ENCODE data around the gene ANKS3. TPM values are rescaled to one million over a fixed set of nuclear protein-coding genes. Genes with fewer than 3 reads are reported as not detected.

ANKS3 gene
- total and polyA plus RNA-seq, 2 donors (not counting 1 experiment from before 2014, with no cell fraction given): 26.5 to 31.9 TPM

DNA sequence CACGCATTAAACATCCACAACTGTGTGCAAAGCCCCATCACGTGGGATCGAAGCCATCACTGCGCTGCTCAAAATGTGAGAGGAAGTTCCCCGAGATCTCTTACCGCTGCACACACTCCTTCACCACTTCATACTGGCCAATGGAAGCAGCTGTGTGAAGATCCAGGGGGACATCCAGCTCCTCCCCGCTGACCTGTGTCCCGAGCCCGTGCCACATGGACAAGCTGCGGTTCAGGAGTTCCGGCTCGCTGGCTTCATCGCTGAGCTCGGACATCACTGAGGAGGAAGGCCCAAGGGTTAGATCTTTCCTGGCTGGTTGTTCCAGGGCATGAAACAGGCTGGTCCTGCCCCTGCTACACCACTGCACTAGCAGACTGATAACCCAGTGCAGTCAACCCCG is 4.2 kb downstream of the ANKS3 start:
- ChIA-PET POLR2A (no interaction called here), CTCF (interaction anchor here (0.5 kb wide), 1 partner anchor 14 kb away, joined by 3 read pairs; no protein-coding TSS in a partner anchor)
- Histone ChIP-seq H3K27ac (ENCODE audit: low read length in 2 of 2) (no peak overlapping the region), H3K9ac (ENCODE audit: low read length) (no peak overlapping the region), H3K4me3 (ENCODE audit: control extremely low read depth in 1 of 5, extremely low read depth in 1 of 5, insufficient read depth in 1 of 5, low read depth in 2 of 5, low read length in 4 of 5) (no peak overlapping the region), H4K20me1 (ENCODE audit: control insufficient read depth, insufficient read depth, low read length, poor library complexity, severe bottlenecking) (no peaks in the 10 kb centered on the region), H3K27me3 (replicated peaks in 1 of 4; ENCODE audit: control extremely low read depth in 1 of 4, control insufficient read depth in 3 of 4, insufficient read depth in 4 of 4, low read length in 3 of 4) (no peaks in the 10 kb centered on the region), H2AFZ (ENCODE audit: insufficient read depth, low read depth, low read length, poor library complexity, severe bottlenecking) (no peak overlapping the region), H3K4me2 (replicated peaks; ENCODE audit: low read depth, low read length, poor library complexity, severe bottlenecking) (no peak overlapping the region), H3K36me3 (replicated peaks in 1 of 2; ENCODE audit: control extremely low read depth in 1 of 2, control insufficient read depth in 1 of 2, extremely low read depth in 1 of 2, insufficient read depth in 2 of 2, low read length in 1 of 2) (peaks cover 0 to 22% of the 10 kb centered on the region in 2 experiments), H3K9me3 (ENCODE audit: control extremely low read depth in 1 of 3, control insufficient read depth in 2 of 3, insufficient read depth in 1 of 3, low read length in 2 of 3) (no peaks in the 10 kb centered on the region), H3K79me2 (ENCODE audit: control insufficient read depth, insufficient read depth, low read length) (peaks cover 28% of the 10 kb centered on the region), H3K4me1 (ENCODE audit: control insufficient read depth in 2 of 2, insufficient read depth in 2 of 2, low read length in 2 of 2) (peaks cover 4 to 7% of the 10 kb centered on the region in 2 donors)
- TF ChIP-seq, protein P1, sequence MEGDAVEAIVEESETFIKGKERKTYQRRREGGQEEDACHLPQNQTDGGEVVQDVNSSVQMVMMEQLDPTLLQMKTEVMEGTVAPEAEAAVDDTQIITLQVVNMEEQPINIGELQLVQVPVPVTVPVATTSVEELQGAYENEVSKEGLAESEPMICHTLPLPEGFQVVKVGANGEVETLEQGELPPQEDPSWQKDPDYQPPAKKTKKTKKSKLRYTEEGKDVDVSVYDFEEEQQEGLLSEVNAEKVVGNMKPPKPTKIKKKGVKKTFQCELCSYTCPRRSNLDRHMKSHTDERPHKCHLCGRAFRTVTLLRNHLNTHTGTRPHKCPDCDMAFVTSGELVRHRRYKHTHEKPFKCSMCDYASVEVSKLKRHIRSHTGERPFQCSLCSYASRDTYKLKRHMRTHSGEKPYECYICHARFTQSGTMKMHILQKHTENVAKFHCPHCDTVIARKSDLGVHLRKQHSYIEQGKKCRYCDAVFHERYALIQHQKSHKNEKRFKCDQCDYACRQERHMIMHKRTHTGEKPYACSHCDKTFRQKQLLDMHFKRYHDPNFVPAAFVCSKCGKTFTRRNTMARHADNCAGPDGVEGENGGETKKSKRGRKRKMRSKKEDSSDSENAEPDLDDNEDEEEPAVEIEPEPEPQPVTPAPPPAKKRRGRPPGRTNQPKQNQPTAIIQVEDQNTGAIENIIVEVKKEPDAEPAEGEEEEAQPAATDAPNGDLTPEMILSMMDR (IDR thresholded peaks at IDR 0.05): no peak
- no peak for TF ChIP-seq EZH2 (IDR thresholded peaks at IDR 0.05; ENCODE audit: borderline replicate concordance, insufficient read depth, low read depth, low read length, poor library complexity, severe bottlenecking)
- H3K27me3 Mint-ChIP-seq: no peaks in the 10 kb centered on the region
- 96% methylated on average over 10 of the region's 15 CpGs for WGBS (ENCODE audit: insufficient coverage)
- no peaks in the 10 kb centered on the region for H3K9me3 Mint-ChIP-seq (ENCODE audit: insufficient read depth)
- no peak overlapping the region for H3K27ac Mint-ChIP-seq
- ATAC-seq (ENCODE audit: low read depth) (no peak), DNase-seq (no peak)
- intact Hi-C loops (cut with micrococcal nuclease): no loop called here
- H3K4me1 Mint-ChIP-seq: peaks cover 11% of the 10 kb centered on the region
- no peak overlapping the region for H3K4me3 Mint-ChIP-seq

DNA sequence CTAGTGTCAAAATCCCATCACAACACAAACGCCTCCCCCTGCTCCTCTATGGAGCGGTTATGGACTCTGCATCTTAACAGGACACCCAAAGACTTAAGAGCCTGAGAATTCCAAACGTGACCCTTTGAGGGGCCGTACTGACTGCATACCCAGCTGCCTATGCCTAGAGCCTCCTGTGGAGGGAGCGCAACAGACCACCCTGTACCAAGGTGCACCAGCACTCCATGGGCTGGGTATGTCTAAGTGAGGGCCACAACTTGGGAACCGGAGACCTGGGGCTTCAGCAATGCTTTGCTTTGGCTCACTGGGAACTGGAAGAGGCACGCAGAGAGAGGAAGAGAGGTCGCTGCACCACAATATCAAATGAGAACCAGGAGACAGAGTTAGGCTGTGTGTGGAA is 5.4 kb downstream of the ANKS3 start:
- TF ChIP-seq EZH2 (IDR thresholded peaks at IDR 0.05; ENCODE audit: borderline replicate concordance, insufficient read depth, low read depth, low read length, poor library complexity, severe bottlenecking): no peak
- TF ChIP-seq, protein P1 (IDR thresholded peaks at IDR 0.05): no peak
- Mint-ChIP-seq H3K27me3 (no peaks in the 10 kb centered on the region), H3K4me1 (peaks cover 8% of the 10 kb centered on the region), H3K4me3 (no peak overlapping the region), H3K9me3 (ENCODE audit: insufficient read depth) (no peaks in the 10 kb centered on the region), H3K27ac (no peak overlapping the region)
- H3K36me3 ChIP-seq (replicated peaks in 1 of 2; ENCODE audit: control extremely low read depth in 1 of 2, control insufficient read depth in 1 of 2, extremely low read depth in 1 of 2, insufficient read depth in 2 of 2, low read length in 1 of 2): peaks cover 0 to 26% of the 10 kb centered on the region in 2 experiments
- no peak overlapping the region for H3K27ac ChIP-seq (ENCODE audit: low read length in 2 of 2)
- no peak overlapping the region for H3K9ac ChIP-seq (ENCODE audit: low read length)
- ATAC-seq (ENCODE audit: low read depth) (no peak), DNase-seq (no peak)
- no peaks in the 10 kb centered on the region for H4K20me1 ChIP-seq (ENCODE audit: control insufficient read depth, insufficient read depth, low read length, poor library complexity, severe bottlenecking)
- H3K4me3 ChIP-seq (ENCODE audit: control extremely low read depth in 1 of 5, extremely low read depth in 1 of 5, insufficient read depth in 1 of 5, low read depth in 2 of 5, low read length in 4 of 5): no peak overlapping the region
- peaks cover 25% of the 10 kb centered on the region for H3K79me2 ChIP-seq (ENCODE audit: control insufficient read depth, insufficient read depth, low read length)
- ChIA-PET POLR2A (no interaction called here), CTCF (interaction anchor here (0.6 kb wide), 1 partner anchor 77 kb away, joined by 3 read pairs; no protein-coding TSS in a partner anchor)
- peaks cover 3 to 6% of the 10 kb centered on the region in 2 donors for H3K4me1 ChIP-seq (ENCODE audit: control insufficient read depth in 2 of 2, insufficient read depth in 2 of 2, low read length in 2 of 2)
- H3K4me2 ChIP-seq (replicated peaks; ENCODE audit: low read depth, low read length, poor library complexity, severe bottlenecking): no peak overlapping the region
- WGBS (ENCODE audit: insufficient coverage): 93% methylated on average over 5 of the region's 8 CpGs
- intact Hi-C loops (cut with micrococcal nuclease): no loop called here
- H2AFZ ChIP-seq (ENCODE audit: insufficient read depth, low read depth, low read length, poor library complexity, severe bottlenecking): no peak overlapping the region
- no peaks in the 10 kb centered on the region for H3K27me3 ChIP-seq (replicated peaks in 1 of 4; ENCODE audit: control extremely low read depth in 1 of 4, control insufficient read depth in 3 of 4, insufficient read depth in 4 of 4, low read length in 3 of 4)
- H3K9me3 ChIP-seq (ENCODE audit: control extremely low read depth in 1 of 3, control insufficient read depth in 2 of 3, insufficient read depth in 1 of 3, low read length in 2 of 3): no peaks in the 10 kb centered on the region
